GM12878 (cell line): Measurements from ENCODE around the gene ZNF777. TPM values are rescaled to one million over a fixed set of nuclear protein-coding genes. Genes with fewer than 3 reads are reported as not detected.

ENCODE experiments used
- ATF7 ChIP-seq: fragments of 450-650 bp; IDR thresholded peaks from 2 replicates; pipeline ENCODE4 v1.6.1; 2016; ENCODE audit warnings: low read depth, mild to moderate bottlenecking
- CEBPB ChIP-seq, 2 experiments: fragments of 150-350 bp in 1 of 2; IDR thresholded peaks; 2 replicates each; pipeline ENCODE4 v1.6.1; 2012 to 2014; ENCODE audit warnings: low read depth in 2 of 2, low read length in 2 of 2, borderline replicate concordance in 1 of 2, inconsistent platforms in 1 of 2
- CREM ChIP-seq: IDR thresholded peaks from 2 replicates; pipeline ENCODE4 v1.6.1; 2014; ENCODE audit warnings: antibody characterized with exemption, low read depth
- DPF2 ChIP-seq: fragments of 450-650 bp; IDR thresholded peaks from 2 replicates; pipeline ENCODE4 v1.6.1; 2017; ENCODE audit warnings: mild to moderate bottlenecking
- EP300 ChIP-seq, 2 experiments: fragments of 150-350 bp in 1 of 2; IDR thresholded peaks; 2 replicates each; pipeline ENCODE4 v1.6.1; 2011 to 2012; ENCODE audit warnings: low read depth in 2 of 2, low read length in 2 of 2, borderline replicate concordance in 1 of 2, improper control_type of control experiment in 1 of 2, inconsistent platforms in 1 of 2; ENCODE audit not compliant: control insufficient read depth in 1 of 2
- ETV6 ChIP-seq, 2 experiments: fragments of 450-650 bp in 1 of 2; IDR thresholded peaks in 1 of 2; conservative IDR thresholded peaks in 1 of 2; 2 replicates each; pipeline ENCODE4 v1.6.1; 2014; ENCODE audit warnings: antibody characterized with exemption in 1 of 2, borderline replicate concordance in 1 of 2, low read depth in 1 of 2, mild to moderate bottlenecking in 1 of 2, moderate library complexity in 1 of 2
- FOS ChIP-seq: IDR thresholded peaks from 3 replicates; pipeline ENCODE4 v1.6.1; 2011; ENCODE audit warnings: borderline replicate concordance; ENCODE audit not compliant: insufficient read length; ENCODE audit errors: extremely low read depth
- HSF1 ChIP-seq: fragments of 150-350 bp; IDR thresholded peaks from 2 replicates; pipeline ENCODE4 v1.6.1; 2014; ENCODE audit warnings: mild to moderate bottlenecking, low read depth, low read length
- IKZF2 ChIP-seq, 2 experiments: fragments of 450-650 bp; IDR thresholded peaks; 2 replicates each; pipeline ENCODE4 v1.6.1; 2017; ENCODE audit warnings: mild to moderate bottlenecking in 2 of 2, moderate library complexity in 2 of 2
- IRF5 ChIP-seq: fragments of 450-650 bp; IDR thresholded peaks from 2 replicates; pipeline ENCODE4 v1.6.1; 2017; ENCODE audit warnings: borderline replicate concordance
- MEF2A ChIP-seq: IDR thresholded peaks from 2 replicates; pipeline ENCODE4 v1.6.1; 2011; ENCODE audit warnings: low read depth, mild to moderate bottlenecking, low read length, moderate library complexity; ENCODE audit not compliant: insufficient read depth
- NBN ChIP-seq: fragments of 450-650 bp; IDR thresholded peaks from 2 replicates; pipeline ENCODE4 v1.6.1; 2016
- NFIC ChIP-seq: IDR thresholded peaks from 2 replicates; pipeline ENCODE4 v1.6.1; 2012; ENCODE audit warnings: low read depth, mild to moderate bottlenecking, inconsistent platforms, low read length, moderate library complexity
- NFYA ChIP-seq: IDR thresholded peaks from 2 replicates; pipeline ENCODE4 v1.6.1; 2011; ENCODE audit warnings: low read depth, mild to moderate bottlenecking, low read length, improper control_type of control experiment, borderline replicate concordance
- NKRF ChIP-seq: fragments of 450-650 bp; conservative IDR thresholded peaks from 2 replicates; pipeline ENCODE4 v1.6.1; 2017; ENCODE audit warnings: mild to moderate bottlenecking, moderate library complexity
- RUNX3 ChIP-seq: IDR thresholded peaks from 2 replicates; pipeline ENCODE4 v1.6.1; 2012; ENCODE audit warnings: low read length, inconsistent platforms
- SMARCA5 ChIP-seq: fragments of 450-650 bp; IDR thresholded peaks from 2 replicates; pipeline ENCODE4 v1.6.1; 2017; ENCODE audit warnings: mild to moderate bottlenecking
- SP1 ChIP-seq: IDR thresholded peaks from one replicate; pipeline ENCODE4 v1.6.1; 2011; ENCODE audit warnings: low read depth, low read length
- SPI1 ChIP-seq: IDR thresholded peaks from 2 replicates; pipeline ENCODE4 v1.6.1; 2011; ENCODE audit warnings: low read depth, mild to moderate bottlenecking, low read length, moderate library complexity, borderline replicate concordance; ENCODE audit not compliant: insufficient read depth
- SREBF2 ChIP-seq: IDR thresholded peaks from 2 replicates; pipeline ENCODE4 v1.6.1; 2012; ENCODE audit warnings: mild to moderate bottlenecking, low read length
- TBL1XR1 ChIP-seq: IDR thresholded peaks from 2 replicates; pipeline ENCODE4 v1.6.1; 2012; ENCODE audit warnings: low read depth, low read length, improper control_type of control experiment
- WRNIP1 ChIP-seq: IDR thresholded peaks from 2 replicates; pipeline ENCODE4 v1.6.1; 2011; ENCODE audit warnings: low read depth, low read length, improper control_type of control experiment, borderline replicate concordance
- ZNF207 ChIP-seq: fragments of 450-650 bp; IDR thresholded peaks from 2 replicates; pipeline ENCODE4 v1.6.1; 2014; ENCODE audit warnings: antibody characterized with exemption, mild to moderate bottlenecking, borderline replicate concordance
- ZNF24 ChIP-seq: fragments of 450-650 bp; IDR thresholded peaks from 2 replicates; pipeline ENCODE4 v1.6.1; 2017; ENCODE audit warnings: antibody characterized with exemption, mild to moderate bottlenecking
- polyA plus RNA-seq, 11 experiments: library from polyadenylated mRNA; depleted of rRNA in 4 of 11; unstranded in 6 of 11; stranded (reverse) in 5 of 11; fragments of >200 nt; fragmentation: Nextera tagmentation in 4 of 11; fragmentation: Illumina TruSeq in 1 of 11; extraction: Ambion mirVana in 4 of 11; extraction: Trizol in 1 of 11; gene quantifications; 1 replicate in 1 of 11; 2 replicates in 10 of 11; pipeline versions ENCODE4 v1.2.1 to v1.2.3, GENCODE V29; 2011 to 2016; ENCODE audit warnings: inconsistent platforms in 2 of 11, missing spikeins in 2 of 11, low read depth in 1 of 11
- total RNA-seq, 4 experiments: library from RNA; depleted of rRNA in 3 of 4; stranded (reverse); fragments of >200 nt in 3 of 4; fragmentation: Illumina TruSeq in 1 of 4; extraction: Trizol in 1 of 4; gene quantifications; 2 replicates each; pipeline versions ENCODE4 v1.2.1 to v1.2.3, GENCODE V29; 2013 to 2021

The ZNF777 gene
- total and polyA plus RNA-seq, 10 of the 15 experiments (the other 5 are each of a cell fraction or from before 2014, with no cell fraction given), result 0.03 to 16.0 (median 3.7) TPM

DNA sequence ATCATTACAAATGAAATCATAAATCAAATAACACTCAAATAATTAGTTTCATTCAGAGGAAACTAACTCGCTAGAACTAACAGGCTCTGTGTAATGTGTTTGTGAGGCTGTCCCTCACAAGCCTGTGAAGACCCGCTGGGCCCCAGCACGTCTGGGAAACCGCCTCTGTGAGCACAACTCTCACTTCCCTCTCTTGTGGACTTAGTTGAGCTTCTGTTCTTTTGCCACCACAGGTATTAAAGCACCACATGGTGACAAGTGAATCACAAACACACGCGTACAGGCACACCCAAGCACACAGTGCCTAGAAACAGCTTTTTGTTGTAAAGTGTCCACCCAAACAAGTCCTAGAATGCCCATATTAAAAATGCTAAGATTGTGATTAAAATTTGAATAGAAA, 51.0 kb downstream of the ZNF777 start (continued):
- TF ChIP-seq SREBF2 (no peak), WRNIP1 (no peak), NFYA (no peak), ETV6 (conservative IDR thresholded peaks at IDR 0.05 in 1 of 2, IDR thresholded peaks at IDR 0.05 in 1 of 2; ENCODE audit: borderline replicate concordance in 1 of 2, low read depth in 1 of 2) (no peak), SPI1 (peak; percentile 94), NBN (no peak), HSF1 (no peak), SMARCA5 (no peak), TBL1XR1 (no peak), MEF2A (no peak), NKRF (no peak), CREM (peak; percentile 31; the same call in 1 of the 2 replicates), DPF2 (peak; percentile 49; the same call in 1 of the 2 replicates), CEBPB (IDR thresholded peaks at IDR 0.05; ENCODE audit: borderline replicate concordance in 1 of 2, low read depth in 2 of 2, low read length in 2 of 2) (no peak), NFIC (0 out of 2 replicates have a peak, but pooled peaks have one; percentile 20), FOS (no peak), IKZF2 (IDR thresholded peaks at IDR 0.05) (peak in 1 of 2 experiments; percentile 27; a peak in 1 of 4 replicates), EP300 (IDR thresholded peaks at IDR 0.05; ENCODE audit: borderline replicate concordance in 1 of 2, control insufficient read depth in 1 of 2, low read depth in 2 of 2, low read length in 2 of 2) (no peak), RUNX3 (peak; percentile 65), IRF5 (no peak), ZNF207 (no peak), ZNF24 (no peak), ATF7 (peak; percentile 36; the same call in 1 of the 2 replicates), SP1 (no peak)
